Caki2 (cell line): Measurements from ENCODE around the gene GFER. TPM values are rescaled to one million over a fixed set of nuclear protein-coding genes. Genes with fewer than 3 reads are reported as not detected.
"Not testable (repeated sequence)": the region's sequence is repeated elsewhere in the genome, so short reads cannot be mapped to it uniquely, and the experiment has no call there.

ENCODE experiments used
- DNase-seq: peaks from one replicate; pipeline ENCODE4 v3.0.0-alpha.2; 2015; ENCODE audit warnings: low read depth
- in situ Hi-C: cut with HindIII; loops from 2 replicates; pipeline ENCODE4 v1.10.0; 2016; ENCODE audit warnings: low sequenced_read_pairs, low pct_unique_long_range_greater_than_20kb, mixed read lengths
- total RNA-seq: library from RNA; depleted of rRNA; stranded (reverse); fragments of >200 nt; shearing (Covaris generic); gene quantifications from 2 replicates; pipeline ENCODE4 v1.2.3, GENCODE V29; 2014; ENCODE audit warnings: low replicate concordance

The GFER gene
- total RNA-seq, 1 experiment from 2014 or later, result 55.9 TPM

DNA sequence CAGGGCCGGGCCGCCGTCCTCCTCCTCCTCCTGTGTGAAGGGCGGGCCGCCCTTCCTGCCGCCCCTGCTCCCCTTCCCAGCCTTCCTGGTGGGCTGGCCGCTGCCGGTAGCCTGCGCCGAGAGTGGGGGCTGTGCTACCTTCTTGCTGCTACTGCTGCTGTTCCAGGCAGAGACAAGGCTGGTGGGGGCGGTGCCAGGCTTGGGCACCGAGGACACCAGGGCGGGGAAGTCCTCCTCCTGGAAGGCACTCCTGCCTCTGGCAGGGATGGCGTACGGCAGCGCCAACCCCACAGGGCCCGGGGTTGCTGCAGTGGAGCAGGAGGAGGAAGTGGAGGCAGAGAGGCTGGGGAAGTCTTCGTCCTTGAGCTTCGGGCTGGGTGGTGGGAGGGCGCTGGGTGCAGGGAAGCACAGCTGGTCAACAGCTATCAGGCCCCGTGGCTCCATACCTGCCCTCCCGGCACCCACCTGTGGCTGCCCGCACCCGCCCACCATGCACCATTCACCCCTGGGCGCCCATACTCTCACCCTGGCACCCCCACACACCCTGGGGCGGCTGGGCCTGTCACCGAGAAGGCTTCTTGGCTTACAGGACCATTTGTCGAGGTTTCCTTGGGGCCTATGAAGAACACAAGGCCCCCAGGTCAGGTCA is 16.0 kb downstream of the GFER start:
- no peak for DNase-seq
- in situ Hi-C loops, result no loop called here

DNA sequence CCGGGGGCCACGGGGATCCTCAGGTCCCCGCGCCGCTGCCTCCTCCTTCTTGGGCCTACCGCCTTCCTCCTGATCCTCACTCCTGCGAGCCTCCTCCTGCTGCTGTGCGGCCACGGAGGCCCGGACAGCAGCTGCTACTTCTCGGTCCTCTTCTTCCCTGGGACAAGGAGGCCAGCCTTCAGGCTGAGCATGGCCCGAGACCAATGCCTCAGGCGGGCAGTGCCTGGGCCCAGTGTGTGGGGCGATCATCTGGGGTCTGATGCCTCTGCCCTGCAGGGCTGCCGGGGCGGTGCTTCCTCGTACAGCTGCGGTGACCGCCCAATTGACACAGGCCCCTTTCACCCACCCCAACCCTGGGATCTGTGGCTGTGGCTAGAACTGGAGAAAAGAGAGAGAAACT is 17.0 kb downstream of the GFER start:
- in situ Hi-C loops, result no loop called here
- DNase-seq, result no peak

DNA sequence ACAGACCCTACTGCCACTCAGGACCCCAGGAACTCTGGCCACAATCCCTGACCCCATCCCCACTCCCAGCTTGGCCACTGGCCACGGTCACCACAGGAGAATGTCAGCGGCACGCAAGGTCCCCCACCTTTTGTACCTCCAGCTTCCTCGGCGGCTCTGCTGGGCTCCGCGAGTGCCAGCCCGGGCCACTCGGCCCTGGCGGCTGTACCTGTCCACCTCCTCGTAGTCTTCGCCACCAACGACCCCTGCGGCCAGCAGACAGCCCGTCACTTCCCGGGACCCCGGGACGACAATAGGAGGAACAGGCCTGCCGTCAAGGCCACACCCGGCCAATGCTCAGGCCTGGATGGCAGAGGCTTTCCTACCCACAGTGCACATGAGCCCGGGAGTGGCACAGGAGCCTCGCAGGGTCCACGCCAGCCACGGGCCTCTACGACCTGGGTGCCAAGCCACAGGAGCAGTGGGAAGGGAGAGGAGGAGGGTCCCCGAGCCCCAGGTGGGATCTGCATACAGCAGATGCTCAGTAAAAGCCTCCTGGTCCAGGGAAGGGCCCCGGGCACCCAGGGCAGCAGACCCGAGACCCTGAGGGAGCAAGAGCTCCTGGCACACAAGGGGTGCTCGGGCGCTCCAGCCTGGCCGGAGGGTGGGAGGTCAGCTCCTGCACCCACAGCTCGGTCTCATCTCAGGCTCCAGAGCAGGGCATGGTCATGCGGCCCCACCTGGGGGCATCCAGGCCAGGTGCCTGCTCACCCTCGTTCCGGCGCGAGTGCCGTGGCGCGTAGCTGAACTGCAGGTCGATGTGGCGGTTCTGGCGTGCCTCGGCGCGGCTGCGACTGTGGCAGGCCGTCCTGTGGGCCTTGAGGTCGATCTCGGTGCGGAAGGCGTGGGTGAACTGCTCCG is 17.7 kb downstream of the GFER start:
- in situ Hi-C loops, result no loop called here
- DNase-seq, result no peak

DNA sequence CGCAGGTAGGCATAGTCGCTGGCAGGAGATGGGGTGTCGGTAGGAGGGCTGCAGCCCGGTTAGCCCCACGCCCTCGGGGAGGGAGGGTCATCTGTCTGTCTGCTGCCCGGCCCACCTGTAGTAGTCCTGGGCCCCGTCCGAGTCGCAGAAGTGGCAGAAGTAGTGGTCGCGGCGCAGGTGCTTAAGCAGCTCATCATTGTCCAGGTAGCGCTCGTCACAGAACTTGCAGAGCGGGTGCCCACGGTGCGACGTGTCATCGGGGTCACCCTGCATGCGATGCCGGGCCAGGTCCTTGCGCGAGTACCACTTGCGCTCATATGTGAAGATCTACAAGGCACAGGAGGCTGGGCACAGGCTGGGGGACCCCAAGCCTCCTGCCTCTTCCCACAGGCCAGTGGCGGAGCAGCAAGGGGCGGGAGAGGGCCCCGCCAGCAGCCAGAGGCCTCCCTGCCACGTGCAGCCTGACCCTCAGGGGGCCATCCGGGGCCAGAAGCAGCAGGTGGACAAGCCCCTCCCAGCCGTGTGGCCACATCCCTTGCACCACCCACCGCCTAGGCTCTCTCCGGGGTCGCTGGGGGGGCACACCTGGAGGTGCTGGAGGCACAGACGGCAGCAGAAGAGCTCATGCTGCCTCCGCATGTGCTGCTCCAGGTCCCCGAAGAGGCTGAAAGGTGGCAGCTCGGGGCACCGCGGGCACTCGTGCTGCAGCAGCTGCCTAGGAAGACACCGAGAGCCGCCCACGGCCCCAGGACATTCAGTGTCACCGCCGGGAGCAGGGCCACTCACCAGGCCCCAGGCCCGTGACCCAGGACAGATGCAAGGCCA is 18.6 kb downstream of the GFER start:
- DNase-seq, result no peak
- in situ Hi-C loops, result no loop called here

DNA sequence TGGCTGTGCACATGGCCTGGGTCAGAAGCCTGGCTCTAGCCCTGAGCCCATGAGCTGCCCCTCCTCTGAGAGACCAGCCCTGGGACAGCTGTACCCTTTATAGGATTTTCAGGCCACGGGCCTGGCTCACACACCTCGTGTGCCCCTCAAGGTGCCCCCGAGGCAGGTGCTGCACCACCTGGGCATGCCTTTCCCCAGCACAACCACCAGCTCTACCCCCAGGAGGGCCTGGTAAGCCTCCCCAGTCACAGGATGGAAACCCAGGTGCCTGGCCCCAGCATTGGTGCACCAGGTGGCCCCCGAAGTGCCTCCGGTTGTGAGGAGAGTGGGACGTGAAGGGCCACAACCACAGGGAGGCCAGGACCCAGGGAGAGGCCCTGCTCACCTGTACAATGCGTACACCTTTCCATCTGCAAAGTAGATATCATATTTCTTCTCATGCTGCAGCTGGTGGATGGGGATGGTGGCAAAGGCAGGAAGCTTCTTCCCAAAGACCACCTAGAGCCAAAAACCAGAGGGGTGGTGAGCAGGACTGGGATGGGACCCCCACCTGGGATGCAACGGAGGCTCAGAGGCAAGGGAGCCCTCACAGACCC is 19.3 kb downstream of the GFER start:
- no peak for DNase-seq
- in situ Hi-C loops, result no loop called here

DNA sequence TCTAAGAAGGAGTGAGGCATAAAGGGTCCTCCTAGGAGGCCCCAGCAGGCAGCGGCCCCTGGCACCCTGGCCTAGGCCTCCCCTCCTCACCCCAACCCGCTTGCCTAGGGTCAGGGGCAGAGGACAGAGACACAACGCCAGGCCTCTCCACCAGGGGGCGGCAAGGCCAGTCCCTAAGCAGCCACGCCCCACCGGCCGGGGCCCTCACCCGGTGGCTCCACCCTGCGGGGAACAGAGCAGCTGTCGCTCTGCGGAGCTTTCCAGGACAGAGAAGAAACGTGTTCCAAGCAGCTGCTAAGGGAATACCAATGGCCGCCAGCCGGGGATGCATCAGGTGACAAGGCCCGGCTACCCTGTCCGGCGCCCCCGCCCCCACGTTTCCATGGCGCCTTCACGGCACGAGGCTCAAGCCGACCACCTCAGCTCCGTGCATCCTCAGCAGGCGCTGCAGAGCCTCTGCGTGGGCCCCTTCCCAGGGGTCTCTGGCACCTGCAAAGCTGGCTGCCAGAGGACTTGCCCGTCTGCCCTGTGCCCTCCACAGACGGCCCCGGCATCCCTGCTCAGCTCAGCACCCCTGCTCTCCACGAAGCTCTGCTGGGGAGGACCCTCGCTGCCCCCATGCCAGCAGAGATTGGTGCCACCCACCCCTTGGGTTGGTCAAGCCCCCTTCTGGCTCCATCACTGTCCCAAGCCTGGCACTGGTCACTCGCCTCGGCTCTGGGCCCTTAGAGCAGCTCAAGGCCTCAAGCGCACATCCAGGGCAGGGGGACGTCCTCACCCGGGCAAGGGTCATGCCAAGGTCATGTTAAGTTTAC is 20.0 kb downstream of the GFER start:
- in situ Hi-C loops, result no loop called here
- peak; percentile 90 for DNase-seq

DNA sequence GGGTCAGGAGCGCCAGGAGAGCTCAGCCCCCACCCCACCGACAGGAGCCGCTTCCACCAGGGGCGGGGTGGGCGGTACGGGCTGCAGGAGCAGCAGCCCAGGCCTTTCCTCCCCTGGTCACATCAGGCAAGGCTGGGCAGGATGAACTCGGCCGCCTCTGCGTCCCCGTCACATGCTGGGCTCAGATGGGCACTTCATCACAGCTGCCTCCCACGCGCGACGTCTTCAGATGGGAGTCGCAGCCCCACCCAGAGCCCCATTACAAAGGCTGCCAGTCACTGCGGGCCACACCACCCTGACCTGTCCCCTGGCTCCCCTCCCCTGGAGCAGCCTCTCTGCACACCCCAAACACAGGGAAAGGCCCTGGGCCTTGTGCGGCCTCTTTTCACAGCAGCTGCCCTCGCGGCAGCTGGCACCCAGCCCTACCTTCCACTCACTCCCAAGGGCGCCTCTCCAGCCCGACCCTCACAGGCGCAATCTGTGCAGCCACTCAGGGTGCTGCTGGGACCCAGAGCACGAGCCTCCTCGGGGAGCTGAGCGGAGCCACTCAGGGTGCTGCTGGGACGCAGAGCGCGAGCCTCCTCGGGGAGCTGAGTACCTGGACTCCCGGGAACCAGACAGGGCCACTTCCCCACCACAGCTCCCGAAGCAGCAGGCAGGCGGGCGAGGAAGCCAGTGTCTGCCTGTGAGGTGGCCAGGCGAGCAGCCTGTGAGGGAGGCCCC is 21.0 kb downstream of the GFER start:
- in situ Hi-C loops, result no loop called here
- no peak for DNase-seq

DNA sequence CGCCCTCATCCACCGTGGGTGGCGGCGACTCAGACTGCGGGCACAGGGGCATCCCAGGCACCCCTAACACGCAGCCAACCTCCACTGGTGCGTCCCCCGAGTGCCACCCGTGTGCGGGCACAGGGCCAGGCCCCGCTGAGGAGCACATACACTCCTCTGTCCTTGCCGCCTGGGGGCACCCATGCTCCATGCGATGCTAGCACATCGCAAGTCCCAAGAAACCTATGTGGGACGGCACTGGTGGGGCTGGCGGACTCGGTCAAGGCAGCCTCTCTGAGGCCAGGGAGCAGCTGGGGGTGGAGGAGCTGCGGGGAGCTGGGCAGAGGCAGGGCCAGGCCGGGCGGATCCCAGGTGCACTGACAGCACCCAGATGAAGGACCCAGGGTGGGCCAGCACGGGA is 21.7 kb downstream of the GFER start:
- in situ Hi-C loops, result no loop called here

DNA sequence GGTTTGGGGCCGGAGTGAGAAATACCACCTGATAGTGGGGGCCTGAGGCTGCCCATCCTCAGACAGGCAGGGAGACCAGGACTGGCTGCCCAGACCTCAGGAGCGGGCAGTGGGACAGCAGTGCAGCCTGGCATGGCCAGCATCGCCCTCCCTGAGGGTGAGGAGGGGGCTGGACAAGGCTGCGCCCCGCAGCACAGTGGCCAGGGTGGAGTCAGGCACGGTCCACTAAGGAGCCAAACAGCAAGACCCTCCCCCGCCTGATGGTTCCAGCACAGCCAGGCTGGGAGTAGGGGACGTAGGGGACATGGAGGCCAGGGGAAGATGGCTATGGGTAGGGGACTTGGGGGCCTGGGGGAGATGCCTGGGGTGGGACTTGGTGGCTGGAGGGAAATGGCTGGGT is 22.3 kb downstream of the GFER start:
- in situ Hi-C loops, result no loop called here
- DNase-seq, result no peak

More for the DNA sequence above, 21.7 kb downstream of the GFER start:
- no peak for DNase-seq

DNA sequence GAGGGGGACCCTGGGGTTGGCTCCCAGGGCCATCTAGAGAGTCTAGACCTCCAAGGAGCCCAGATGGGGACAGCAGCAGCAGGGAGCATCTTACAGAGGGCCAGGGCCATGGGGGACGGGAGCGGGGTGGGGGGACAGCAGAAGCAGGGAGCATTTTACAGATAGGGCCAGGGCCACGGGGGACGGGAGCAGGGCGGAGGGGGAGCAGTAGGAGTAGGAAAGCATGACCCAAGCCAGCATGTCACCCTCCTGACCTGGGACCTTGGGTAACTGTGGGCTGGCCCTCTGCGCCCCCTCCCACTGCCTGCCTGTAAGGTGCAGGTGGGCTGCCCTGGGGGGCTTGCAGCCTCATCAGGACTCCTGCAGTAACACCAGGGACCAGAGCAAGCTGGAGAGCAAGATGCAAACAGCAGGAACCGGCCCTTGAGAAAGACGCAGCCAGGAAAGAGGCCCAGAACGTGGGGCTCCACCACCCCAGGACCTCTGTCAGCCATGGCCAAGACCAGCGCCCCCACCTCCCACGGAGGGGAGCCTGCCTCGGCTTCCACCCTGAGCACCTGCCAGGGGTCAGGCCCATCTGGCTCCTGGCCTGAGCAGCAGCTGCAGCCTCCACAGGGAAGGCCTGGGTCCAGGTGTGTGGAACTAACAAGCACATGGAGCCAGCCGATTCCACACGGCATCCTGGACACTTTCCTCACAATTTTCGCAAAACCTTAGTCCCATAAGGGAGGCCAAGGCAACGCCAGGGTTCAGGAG is 23.3 kb downstream of the GFER start:
- in situ Hi-C loops, result no loop called here

DNA sequence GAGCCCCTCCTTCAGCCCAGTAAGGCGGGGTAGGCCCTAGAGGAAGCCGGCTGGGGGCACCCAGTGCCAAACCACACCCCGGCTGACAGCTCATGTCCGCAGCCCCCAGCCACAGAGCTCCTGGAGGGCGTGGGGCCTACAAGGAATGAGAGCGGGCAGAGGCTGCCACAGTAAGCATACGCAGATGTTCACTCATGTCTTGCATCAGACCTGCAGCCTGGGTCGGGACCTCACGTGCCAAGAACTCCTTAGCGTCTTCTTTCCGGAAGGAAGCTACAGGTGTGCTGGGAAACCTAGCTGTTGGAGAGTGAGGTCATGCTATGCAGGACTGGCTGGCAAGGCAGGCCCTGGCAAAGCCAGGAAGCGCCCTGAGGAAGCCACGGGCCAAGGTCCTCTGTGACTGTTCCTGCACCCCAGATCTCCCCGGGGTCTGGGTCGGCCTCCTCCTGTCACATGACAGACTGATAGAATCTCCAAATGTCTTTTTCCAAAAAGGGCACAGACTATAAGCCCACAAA is 24.1 kb downstream of the GFER start:
- in situ Hi-C loops, result no loop called here
- no peak for DNase-seq

More for the DNA sequence above, 23.3 kb downstream of the GFER start:
- DNase-seq, result no peak

DNA sequence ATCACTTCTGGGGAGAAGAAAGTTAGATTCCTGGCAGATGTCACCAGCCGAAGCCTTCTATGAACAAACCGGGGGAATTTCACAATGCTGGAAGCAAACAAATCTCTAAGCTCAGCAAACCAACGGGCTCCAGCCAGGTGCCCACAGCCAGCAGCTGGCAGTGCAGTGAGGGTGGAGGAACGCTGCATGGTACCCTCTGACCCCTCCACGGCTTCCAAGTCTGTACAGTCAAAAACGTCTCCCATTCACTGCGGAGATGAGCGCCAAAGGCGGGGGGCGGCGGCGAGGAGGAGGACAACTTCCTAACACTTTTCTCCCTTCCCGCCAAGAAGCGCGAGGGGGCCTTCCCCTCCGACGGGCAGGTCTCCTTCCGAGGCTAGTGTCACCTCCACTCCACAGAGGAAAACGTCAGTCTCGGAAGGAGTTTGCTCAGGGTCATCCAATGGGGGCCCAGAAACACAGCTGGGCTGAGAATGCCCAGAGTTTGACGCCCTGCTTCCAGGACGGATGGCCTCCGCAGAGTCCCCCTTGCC is 24.7 kb downstream of the GFER start:
- in situ Hi-C loops, result no loop called here
- no peak for DNase-seq

DNA sequence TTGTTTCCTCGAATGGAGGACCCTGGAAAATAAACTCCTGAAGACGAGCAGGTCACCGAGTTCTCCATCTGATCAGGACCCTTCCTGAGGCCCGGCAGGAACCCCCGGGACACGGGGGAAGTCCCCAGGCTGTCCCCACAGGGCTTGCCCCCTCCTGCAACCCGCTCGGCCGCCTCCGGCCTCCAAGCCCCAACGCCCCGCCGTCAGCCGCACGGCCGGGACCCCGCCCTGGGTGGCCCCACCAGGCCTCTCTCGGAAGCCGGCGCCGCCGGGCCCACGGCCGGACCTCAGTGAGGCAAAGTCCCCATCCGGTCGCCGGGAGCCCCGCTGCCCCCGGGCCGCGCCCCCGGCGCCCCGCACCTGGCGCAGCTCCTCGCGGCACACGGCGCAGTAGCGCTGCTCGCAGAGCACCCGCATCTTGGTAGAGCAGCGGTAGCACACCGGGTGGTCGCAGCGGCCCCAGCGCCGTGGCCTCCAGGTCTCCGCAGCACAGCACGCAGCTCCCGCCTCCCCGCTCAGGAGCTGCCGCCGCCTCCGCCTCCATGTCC is 25.2 kb downstream of the GFER start:
- in situ Hi-C loops, result no loop called here
- DNase-seq, result no peak

DNA sequence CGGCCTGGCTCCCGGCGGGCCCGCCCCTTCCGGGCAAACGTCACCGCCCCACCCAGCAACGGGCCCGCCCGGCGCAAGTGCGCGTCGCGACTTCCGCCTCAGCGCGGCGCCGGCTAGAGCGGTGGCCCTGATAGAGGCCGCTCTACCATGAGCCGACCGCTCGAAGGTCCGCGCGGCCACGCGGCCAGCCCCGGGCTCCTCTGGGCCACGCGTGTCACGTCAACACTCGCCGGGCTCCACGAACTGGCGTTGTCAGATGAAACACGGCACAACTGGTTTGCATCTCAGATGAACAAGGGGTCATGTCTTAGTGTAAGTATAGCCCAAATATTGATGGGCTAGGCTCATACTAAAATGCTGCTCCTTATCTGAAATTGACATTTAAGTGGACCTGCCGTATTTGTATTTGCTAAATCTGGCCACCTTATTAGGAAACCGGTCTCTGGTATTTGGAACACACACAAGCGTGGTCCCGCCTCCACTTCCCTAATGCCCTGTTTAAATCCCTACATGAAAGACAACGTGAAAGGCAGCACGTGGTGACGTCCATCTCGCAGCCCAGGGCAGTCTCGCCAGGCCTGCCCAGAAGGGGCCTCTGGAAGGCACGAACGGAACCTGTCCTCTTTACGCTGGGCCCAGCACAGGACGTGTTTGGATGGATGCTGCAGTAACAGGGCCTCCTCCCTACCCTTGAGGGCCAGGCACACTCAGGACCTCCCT is 26.0 kb downstream of the GFER start, which contains the start of gene ZNF598:
Gene ZNF598 (minus strand): TSS at position 31 of the 720 bp plus-strand sequence.
- peak; percentile 84 for DNase-seq
- in situ Hi-C loops, result no loop called here

DNA sequence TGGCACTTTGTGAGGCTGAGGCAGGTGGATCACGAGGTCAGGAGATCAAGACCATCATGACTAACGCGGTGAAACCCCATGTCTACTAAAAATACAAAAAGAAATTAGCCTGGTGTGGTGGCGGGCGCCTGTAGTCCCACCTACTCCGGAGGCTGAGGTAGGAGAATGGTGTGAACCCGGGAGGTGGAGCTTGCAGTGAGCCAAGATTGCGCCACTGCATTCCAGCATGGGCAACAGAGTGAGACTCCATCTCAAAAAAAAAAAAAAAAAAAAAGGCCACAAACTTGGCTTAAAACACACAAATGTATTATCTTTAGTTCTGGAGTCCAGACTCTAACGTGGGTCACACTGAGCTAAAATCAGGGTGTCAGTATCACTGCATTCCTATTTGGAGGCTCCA is 27.7 kb downstream of the GFER start:
- in situ Hi-C loops, DNase-seq: not testable (repeated sequence)
